MM.1S (cell line): ENCODE data around the gene POLR2C.

ENCODE experiments used
- DNase-seq: peaks from one replicate; pipeline ENCODE4 v3.0.0-alpha.2; 2015
- H2AFZ ChIP-seq: fragments of 300-600 bp; sonication (generic); 2 replicates; pipeline ENCODE4 v1.6.0; 2016; ENCODE audit warnings: antibody characterized with exemption, low read length
- H3F3A ChIP-seq: fragments of 300-600 bp; sonication (generic); 2 replicates; pipeline ENCODE4 v1.6.1; 2016; ENCODE audit warnings: mild to moderate bottlenecking, antibody characterized with exemption, low read length, moderate library complexity, mixed read lengths; ENCODE audit not compliant: insufficient read depth
- H3K27ac ChIP-seq: fragments of 300-600 bp; sonication (generic); 2 replicates; pipeline ENCODE4 v1.5.1; 2016; ENCODE audit warnings: mild to moderate bottlenecking, low read length
- H3K27me3 ChIP-seq: fragments of 300-600 bp; sonication (generic); replicated peaks from 2 replicates; pipeline ENCODE4 v1.6.0; 2016; ENCODE audit warnings: low read length; ENCODE audit not compliant: insufficient read depth
- H3K36me3 ChIP-seq: fragments of 300-600 bp; sonication (generic); replicated peaks from 2 replicates; pipeline ENCODE4 v1.6.1; 2016; ENCODE audit warnings: mild to moderate bottlenecking, low read length, mixed read lengths; ENCODE audit not compliant: insufficient read depth
- H3K4me1 ChIP-seq: fragments of 300-600 bp; sonication (generic); 2 replicates; pipeline ENCODE4 v1.6.1; 2016; ENCODE audit warnings: low read length, mixed read lengths
- H3K4me2 ChIP-seq: fragments of 300-600 bp; sonication (generic); 2 replicates; pipeline ENCODE4 v1.6.0; 2016; ENCODE audit warnings: low read depth, low read length
- H3K4me3 ChIP-seq: fragments of 300-600 bp; sonication (generic); 2 replicates; pipeline ENCODE4 v1.5.1; 2016; ENCODE audit warnings: low read length, mixed read lengths
- H3K79me2 ChIP-seq: fragments of 300-600 bp; sonication (generic); 2 replicates; pipeline ENCODE4 v1.6.1; 2016; ENCODE audit warnings: mixed run types, low read length, mixed read lengths
- H3K9ac ChIP-seq: fragments of 300-600 bp; sonication (generic); 2 replicates; pipeline ENCODE4 v1.6.1; 2016; ENCODE audit warnings: low read length, mixed read lengths
- H3K9me2 ChIP-seq: fragments of 300-600 bp; sonication (generic); replicated peaks from 2 replicates; pipeline ENCODE4 v1.6.1; 2016; ENCODE audit warnings: mild to moderate bottlenecking, low read length, mixed read lengths; ENCODE audit not compliant: insufficient read depth
- H3K9me3 ChIP-seq: fragments of 300-600 bp; sonication (generic); replicated peaks from 2 replicates; pipeline ENCODE4 v1.6.1; 2016; ENCODE audit warnings: mild to moderate bottlenecking, low read length, mixed read lengths; ENCODE audit not compliant: insufficient read depth
- H4K20me1 ChIP-seq: fragments of 300-600 bp; sonication (generic); 2 replicates; pipeline ENCODE4 v1.6.1; 2016; ENCODE audit warnings: mild to moderate bottlenecking, low read length, moderate library complexity, mixed read lengths; ENCODE audit not compliant: insufficient read depth
- EZH2 ChIP-seq: fragments of 300-600 bp; sonication (generic); optimal IDR thresholded peaks from 2 replicates; pipeline ENCODE3; 2017; ENCODE audit warnings: low read depth, mild to moderate bottlenecking, antibody characterized with exemption, low read length, mixed read lengths
- EZH2phosphoT487 ChIP-seq: fragments of 300-600 bp; sonication (generic); IDR thresholded peaks from 2 replicates; pipeline ENCODE4 v1.6.1; 2018; ENCODE audit warnings: antibody characterized with exemption, low read length
- TF ChIP-seq, protein P1 (sequence below): fragments of 300-600 bp; sonication (generic); IDR thresholded peaks from 2 replicates; pipeline ENCODE4 v1.5.1; 2016; ENCODE audit warnings: antibody characterized with exemption, low read length, mixed read lengths

Gene POLR2C

DNA sequence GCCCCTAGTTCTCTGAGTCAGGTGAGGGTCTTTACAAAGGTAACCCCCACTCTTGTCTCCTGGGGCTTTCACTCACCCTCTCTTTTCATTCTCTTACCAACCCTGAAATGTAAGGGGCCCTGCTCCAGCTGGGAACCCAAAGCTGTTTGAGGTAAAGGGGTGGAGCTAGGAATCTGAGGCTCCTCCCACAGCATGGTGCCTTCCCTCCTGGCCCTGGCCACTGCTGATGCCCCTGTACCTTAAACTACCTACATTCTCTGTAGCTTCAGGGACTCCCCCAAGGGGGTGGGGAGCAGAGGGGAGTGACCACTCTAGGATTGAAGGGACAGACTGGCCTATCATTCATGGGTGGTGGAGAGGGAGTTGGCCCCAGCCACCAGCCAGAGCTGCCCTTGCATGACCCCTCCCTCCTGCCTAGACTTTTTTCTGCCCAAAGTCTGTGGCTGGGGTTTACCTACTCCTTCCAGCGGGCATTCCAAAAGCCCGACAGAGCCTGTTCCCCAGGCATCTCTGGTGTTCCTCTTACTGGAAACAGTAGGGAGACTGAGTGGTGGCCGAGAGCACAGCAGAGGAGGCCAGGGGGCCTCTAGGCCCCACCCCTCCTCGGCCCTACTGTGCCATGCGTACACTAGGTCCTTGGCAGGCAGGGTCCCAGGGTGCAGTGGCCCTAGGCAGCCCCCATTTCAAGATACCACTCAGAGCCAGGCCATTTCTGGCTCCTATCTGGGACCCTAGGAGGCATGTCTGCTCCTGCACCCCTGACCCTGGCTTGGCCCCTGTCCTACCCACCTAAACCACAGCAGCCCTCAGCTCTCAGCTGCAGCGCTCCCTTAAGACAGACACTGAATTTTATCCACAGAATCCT is 14.3 kb downstream of the POLR2C start:
- H3K9me3 ChIP-seq, result no peaks in the 10 kb centered on the region
- H3F3A ChIP-seq, result no peaks in the 10 kb centered on the region; the same call in 1 of the 2 replicates
- no peaks in the 10 kb centered on the region for H4K20me1 ChIP-seq
- H3K27ac ChIP-seq, result no peak overlapping the region
- H3K9ac ChIP-seq, result no peak overlapping the region
- H3K79me2 ChIP-seq, result no peaks in the 10 kb centered on the region
- peaks cover 9% of the 10 kb centered on the region; the same call in 1 of the 2 replicates for H3K4me1 ChIP-seq
- peak overlapping the region; percentile 67; the same call in 1 of the 2 replicates for H2AFZ ChIP-seq
- 0 out of 2 replicates have a peak, but pooled peaks cover 3% of the 10 kb centered on the region for H3K27me3 ChIP-seq
- peak overlapping the region; percentile 78 for H3K4me2 ChIP-seq
- H3K9me2 ChIP-seq, result no peaks in the 10 kb centered on the region
- no peak for DNase-seq
- TF ChIP-seq EZH2phosphoT487 (no peak), EZH2 (no peak)
- TF ChIP-seq, protein P1, sequence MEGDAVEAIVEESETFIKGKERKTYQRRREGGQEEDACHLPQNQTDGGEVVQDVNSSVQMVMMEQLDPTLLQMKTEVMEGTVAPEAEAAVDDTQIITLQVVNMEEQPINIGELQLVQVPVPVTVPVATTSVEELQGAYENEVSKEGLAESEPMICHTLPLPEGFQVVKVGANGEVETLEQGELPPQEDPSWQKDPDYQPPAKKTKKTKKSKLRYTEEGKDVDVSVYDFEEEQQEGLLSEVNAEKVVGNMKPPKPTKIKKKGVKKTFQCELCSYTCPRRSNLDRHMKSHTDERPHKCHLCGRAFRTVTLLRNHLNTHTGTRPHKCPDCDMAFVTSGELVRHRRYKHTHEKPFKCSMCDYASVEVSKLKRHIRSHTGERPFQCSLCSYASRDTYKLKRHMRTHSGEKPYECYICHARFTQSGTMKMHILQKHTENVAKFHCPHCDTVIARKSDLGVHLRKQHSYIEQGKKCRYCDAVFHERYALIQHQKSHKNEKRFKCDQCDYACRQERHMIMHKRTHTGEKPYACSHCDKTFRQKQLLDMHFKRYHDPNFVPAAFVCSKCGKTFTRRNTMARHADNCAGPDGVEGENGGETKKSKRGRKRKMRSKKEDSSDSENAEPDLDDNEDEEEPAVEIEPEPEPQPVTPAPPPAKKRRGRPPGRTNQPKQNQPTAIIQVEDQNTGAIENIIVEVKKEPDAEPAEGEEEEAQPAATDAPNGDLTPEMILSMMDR, result no peak
- no peak overlapping the region for H3K4me3 ChIP-seq
- H3K36me3 ChIP-seq, result no peaks in the 10 kb centered on the region

DNA sequence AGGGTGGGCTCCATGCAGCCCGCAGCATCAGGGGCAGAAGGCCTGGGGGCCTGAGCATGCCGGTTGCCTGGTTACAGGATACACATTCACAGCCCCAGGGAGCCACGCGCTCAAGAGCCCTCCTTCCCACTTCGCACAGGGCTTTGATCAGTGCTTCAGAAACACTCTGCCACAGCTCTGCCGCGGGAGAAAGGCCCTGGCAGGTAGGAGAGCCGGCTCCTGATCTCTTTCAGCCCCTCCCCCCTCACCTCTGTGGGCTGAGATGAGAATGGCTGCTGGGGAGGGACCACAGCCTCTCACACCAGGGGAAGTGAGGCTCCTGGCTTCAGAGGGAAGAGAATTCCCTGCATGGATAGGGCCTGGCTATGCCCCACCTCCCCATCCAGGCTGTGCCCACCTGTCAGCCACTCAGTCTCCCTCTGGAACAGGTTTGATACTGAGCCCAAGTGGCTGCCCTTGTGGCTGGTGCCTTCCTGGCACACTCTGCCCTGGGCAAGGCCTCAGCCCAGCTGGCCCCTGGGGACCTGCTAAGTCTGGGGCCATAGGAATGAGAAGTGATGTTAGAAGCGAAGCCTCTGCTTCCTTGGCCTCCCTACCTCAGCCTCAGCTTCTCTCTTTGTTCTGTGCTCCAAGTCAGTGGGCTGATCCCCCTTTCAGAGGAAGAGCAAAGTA is 15.2 kb downstream of the POLR2C start:
- no peak for DNase-seq
- H3F3A ChIP-seq, result no peaks in the 10 kb centered on the region
- no peak overlapping the region for H3K4me2 ChIP-seq
- H3K4me1 ChIP-seq, result peaks cover 9% of the 10 kb centered on the region; the same call in 1 of the 2 replicates
- H4K20me1 ChIP-seq, result no peaks in the 10 kb centered on the region
- no peaks in the 10 kb centered on the region for H3K79me2 ChIP-seq
- H3K27ac ChIP-seq, result no peak overlapping the region
- H3K9ac ChIP-seq, result no peak overlapping the region
- H2AFZ ChIP-seq, result no peak overlapping the region
- no peaks in the 10 kb centered on the region for H3K9me2 ChIP-seq
- H3K27me3 ChIP-seq, result 0 out of 2 replicates have a peak, but pooled peaks cover 3% of the 10 kb centered on the region
- no peak overlapping the region for H3K4me3 ChIP-seq
- H3K9me3 ChIP-seq, result no peaks in the 10 kb centered on the region
- no peak for TF ChIP-seq EZH2phosphoT487
- TF ChIP-seq EZH2, result no peak
- TF ChIP-seq, protein P1, result no peak
- no peaks in the 10 kb centered on the region for H3K36me3 ChIP-seq

DNA sequence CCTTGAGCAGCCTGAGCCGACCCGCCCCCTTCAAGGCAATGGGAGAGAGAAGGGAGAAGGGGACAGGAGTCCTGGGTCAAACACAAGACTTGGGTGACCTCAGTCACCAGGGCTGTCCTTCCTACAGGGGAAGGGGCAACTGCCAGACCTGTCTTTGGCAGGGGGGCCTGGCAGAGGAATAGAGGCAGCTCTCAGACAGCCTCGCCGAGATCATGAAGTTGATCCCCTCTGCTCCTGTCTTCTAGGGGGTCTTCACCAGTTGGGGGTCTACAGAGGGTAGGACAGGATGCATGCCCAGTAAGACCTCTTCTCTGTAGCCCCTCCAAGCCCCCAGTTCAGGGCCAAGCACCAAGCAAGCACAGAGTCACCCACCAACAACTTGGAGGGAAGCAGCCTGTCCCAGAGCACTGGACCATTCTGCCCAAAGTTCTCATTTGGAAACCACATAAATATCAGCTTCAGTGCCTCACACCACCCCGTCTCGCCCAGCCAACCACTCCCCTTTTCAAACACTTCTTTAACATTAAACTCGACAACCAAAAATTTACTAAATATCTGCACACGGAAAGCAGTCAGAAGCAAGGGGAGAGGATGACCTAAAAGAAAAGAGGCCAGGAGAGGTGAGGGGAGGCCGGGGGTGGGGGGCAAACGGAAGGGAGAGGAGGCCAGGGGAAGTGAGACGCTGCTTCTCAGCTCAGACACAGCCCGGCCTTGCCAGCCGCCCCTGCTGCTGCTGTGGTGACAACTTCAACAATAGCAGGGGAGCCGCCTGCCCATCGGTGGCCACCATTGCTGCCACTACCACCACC is 16.1 kb downstream of the POLR2C start:
- Histone ChIP-seq H2AFZ (no peak overlapping the region), H3K9me2 (no peaks in the 10 kb centered on the region), H3K27me3 (0 out of 2 replicates have a peak, but pooled peaks cover 3% of the 10 kb centered on the region), H3K79me2 (no peaks in the 10 kb centered on the region), H3K36me3 (no peaks in the 10 kb centered on the region), H3K27ac (no peak overlapping the region), H4K20me1 (no peaks in the 10 kb centered on the region), H3F3A (no peaks in the 10 kb centered on the region), H3K4me3 (no peak overlapping the region), H3K4me2 (no peak overlapping the region), H3K9ac (no peak overlapping the region), H3K4me1 (peaks cover 9% of the 10 kb centered on the region; the same call in 1 of the 2 replicates), H3K9me3 (no peaks in the 10 kb centered on the region)
- TF ChIP-seq, protein P1, result no peak
- TF ChIP-seq EZH2phosphoT487 (no peak), EZH2 (no peak)
- DNase-seq, result no peak
